GM19025 (cell line): ENCODE results near the gene SLC35G3.
"Not testable (repeated sequence)": the region's sequence is repeated elsewhere in the genome, so short reads cannot be mapped to it uniquely, and the experiment has no call there.

Source experiments
- ATAC-seq: cut with Tn5 transposase; IDR thresholded peaks from one replicate; pipeline ENCODE4 v1.9.1; 2021; ENCODE audit warnings: mild to moderate bottlenecking, low read depth, moderate library complexity; ENCODE audit not compliant: unreplicated experiment

The SLC35G3 gene

DNA sequence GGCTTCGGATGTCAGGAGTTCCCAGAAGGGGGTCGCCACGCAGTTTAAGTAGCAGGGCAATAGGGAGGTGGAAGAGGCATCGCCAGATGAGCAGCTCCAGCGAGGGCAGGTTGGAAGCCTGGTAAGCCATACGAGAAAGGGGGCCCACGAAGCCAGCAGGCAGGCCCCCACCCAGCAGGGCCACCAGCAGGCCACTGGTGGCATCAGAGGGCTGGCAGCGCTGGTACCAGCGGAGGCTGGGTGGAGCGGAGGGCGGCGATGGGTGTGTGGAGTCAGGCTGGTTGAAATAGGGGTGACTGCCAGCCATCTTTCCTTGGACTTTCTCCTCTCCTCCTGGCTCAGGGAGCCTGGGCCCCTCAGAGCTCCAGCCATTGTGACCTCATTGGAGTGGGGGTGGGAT is at the start of gene SLC35G3:
SLC35G3 (minus strand) TSS at position 393 of the 400 bp plus-strand sequence; CDS start at position 307, 86 bp downstream.
- not testable (repeated sequence) for ATAC-seq

DNA sequence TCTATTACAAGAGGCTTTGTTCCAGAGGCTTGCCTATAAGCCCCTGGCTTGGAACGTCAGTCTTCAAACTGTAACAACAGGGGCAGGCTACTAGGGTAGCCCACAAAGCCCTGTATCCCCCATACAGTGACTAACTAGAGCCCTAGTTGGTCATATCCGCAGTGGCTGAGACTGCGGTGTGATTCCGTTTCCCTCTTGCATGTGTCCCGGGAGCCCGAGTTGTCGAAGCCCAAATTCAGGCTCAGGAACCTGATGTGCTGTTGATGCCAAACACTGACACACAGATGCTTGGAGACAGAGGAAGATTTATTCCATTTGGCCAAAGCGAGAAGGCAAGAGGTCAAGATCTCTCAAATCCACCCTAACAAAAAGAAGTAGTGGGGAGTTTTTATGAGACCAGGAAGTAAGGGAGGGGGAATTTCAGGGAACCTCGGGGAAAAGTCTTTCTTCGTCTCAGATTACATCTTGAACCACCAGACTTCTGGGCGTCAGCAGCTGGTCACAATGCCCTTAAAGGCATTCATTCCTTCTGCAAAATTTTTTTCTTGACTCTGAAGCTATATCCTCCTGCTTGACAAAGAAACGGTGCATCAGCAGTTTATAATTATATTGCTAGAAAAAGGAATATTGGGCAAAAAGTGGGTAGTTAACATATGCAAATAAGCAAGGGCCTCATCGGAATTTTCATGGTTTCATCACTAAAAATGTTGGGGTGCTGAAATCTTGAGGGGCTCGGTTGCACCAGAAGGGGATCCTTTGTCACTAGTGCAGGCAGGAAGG is 49.6 kb upstream of the SLC35G3 start:
- ATAC-seq, result no peak

DNA sequence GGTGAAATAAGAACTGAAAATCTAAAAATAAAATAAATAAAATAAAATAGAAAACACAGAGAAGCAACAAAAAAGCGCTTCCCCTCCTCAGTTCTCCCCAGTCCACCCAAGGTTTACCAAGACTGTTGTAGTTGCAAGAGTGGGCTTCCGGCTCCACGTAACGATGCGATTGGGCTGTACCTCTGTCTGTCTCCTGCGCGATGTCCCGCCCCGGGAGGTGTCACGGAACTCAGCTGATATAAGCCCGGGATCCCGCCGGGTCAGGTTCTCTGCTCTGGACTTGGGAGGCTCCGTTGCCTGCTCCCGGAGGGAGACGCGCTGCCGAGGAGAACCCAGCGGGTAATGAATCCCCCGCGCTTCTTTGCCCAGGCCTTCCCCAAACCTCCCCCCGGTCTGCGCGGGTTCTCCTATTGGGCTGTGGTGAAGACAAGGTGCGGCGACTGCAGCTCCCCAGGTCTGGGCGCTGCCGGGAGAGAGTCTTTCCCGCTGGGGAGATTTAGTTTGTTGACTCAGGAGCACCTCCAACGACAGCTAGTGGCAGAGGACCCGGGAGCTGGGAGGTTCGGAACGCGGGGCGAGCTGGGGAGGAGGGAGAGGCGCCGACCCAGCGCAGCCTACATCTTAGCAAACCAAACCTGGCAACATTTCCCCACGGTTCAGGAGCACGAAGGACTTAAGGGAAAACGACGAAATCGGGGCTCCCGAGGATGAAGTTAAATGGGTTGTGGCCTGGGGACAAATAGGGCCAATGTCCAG is 48.8 kb upstream of the SLC35G3 start, which contains the start of gene SLFN5:
SLFN5 (plus strand) TSS at position 268 of the 756 bp plus-strand sequence. CDS start 15,619 bp downstream, outside the sequence.
- ATAC-seq, result peak; percentile 60

DNA sequence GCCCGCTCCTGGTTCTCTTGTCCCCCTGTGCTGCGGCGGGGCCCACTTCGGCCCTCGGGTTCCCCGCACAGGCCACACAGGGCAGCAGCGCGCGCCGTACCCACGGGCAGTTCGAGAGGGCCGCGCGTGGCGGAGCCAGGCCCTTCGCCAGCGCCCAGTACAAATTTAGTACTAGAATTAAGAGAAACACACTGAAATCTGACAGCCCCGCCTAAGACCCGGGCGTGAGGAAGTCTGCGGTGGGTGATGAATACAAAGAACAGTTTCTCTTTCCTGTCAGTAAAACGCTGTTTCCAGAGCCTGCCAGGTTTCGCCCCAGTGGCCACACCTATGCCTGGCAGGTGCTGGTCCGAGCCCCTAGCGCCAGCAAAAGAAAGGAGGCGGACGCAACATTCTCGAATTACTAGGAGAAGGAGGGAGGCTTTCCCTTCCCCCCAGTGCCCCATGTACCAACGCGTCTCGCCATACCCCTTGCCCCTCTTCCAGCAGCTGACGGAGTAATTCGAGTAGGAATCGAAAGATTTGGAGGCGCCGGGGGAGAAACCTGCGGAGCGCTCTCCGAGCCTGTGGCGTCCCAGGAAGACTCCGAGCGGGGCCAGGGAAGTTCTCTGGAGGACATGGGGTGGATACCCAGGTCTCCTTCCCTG is 48.1 kb upstream of the SLC35G3 start:
- peak; percentile 27 for ATAC-seq

DNA sequence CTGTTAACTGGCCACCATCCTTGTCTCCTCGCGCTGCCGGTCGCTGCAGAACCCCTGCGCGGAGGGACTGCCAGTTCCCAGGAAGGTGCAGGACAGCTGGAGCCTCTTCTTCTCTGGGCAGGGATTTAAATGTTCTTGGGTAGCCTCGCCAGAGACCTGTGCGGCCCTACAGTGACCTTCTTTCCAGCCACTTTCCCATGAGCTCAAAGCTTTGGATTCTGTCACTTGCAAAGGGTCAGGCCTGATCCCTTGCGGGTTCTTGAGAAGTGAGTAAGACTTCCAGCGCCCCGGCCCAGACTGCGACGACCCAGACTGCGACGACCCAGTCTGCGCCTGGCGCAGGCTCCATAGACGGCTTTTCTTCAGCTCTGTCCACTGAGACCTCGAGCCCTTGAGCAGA is 47.3 kb upstream of the SLC35G3 start:
- ATAC-seq, result no peak

DNA sequence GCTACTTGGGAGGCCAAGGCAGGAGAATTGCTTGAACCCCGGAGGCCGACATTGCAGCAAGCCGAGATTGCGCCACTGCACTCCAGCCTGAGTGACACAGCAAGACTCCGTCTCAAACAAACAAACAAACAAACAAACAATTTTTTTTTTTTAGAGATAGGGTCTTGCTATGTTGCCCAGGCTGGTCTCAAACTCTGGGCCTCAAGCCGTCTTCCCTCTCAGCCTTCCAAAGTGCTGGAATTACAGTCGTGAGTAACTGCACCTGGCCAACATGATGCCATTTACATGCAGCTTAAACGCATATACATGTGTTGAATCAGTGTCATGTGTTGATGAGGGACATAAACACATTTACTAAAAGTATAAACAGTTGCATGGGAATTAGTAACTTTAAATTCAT is 46.7 kb upstream of the SLC35G3 start:
- no peak for ATAC-seq

DNA sequence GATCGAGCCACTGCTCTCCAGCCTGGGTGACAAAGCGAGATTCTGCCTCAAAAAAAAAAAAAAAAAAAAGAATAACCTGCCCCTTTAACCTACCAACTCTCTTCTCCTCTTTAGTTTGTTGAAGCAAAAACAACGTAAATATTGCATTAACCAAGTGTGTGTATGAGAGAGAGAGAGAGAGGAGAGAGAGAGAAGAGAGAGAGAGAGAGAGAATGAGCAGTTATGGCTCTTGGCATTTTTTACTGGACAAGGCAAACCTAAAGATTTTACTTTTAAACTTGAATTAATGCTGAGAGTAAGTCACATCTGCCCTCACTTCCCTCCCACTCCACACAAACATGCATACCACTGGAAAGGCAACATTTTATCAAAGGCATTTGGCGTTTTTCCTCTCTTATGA is 45.6 kb upstream of the SLC35G3 start:
- no peak for ATAC-seq

DNA sequence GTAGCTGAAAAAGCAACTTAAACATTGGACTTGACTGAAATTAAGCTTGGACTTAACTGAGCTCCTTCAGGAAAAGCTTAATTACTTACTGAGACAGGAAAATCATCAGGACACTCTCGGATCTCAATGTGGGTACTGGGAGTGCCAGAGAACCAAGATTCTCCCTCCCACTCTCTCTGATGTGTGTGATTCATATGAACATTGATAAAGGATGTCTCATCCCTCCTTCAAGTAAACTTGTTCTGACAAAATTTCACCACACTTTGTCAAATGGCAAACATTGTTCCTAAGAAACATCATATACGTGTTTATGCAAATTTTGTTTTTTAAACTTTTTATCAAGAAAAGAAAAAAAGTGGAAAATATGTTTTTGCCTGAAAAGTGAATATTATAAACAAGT is 44.6 kb upstream of the SLC35G3 start:
- ATAC-seq, result no peak

DNA sequence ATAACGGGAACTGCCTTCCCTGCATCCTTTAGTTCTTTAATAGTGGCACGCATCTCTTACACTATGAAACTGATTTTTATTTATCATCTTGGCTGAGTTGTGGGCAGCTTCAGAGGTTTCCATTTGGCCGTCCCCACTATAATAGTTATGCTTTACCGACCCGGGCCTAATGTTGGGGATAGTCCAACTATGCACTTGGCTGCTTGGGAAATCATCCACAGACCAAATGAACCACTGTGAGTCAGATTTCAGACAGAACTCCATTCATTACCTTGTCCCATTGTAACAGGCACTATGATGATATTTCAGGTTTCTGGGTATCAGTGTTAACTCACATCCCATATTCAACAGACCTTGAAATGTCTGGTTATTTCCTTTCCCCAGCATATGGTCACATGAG is 42.6 kb upstream of the SLC35G3 start:
- ATAC-seq, result no peak

DNA sequence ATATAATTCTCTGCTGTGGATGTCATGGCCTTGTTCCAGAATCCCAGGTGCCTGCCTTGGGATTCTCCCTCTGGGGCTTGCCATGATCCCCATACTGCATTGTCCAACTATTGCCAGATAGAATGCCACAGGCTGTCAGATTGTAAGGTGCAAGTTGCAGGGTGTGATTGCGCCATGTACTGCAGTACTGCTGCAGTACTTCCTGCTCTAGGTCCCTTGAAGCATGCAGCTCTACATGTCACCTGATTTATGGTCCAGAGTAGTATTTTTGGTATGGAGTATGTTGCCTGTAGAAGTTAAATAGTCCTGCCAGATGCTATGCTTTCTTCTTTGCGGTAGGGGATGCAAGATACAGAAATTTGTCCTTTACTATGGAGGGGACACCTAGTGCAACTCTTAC is 41.7 kb upstream of the SLC35G3 start:
- no peak for ATAC-seq

DNA sequence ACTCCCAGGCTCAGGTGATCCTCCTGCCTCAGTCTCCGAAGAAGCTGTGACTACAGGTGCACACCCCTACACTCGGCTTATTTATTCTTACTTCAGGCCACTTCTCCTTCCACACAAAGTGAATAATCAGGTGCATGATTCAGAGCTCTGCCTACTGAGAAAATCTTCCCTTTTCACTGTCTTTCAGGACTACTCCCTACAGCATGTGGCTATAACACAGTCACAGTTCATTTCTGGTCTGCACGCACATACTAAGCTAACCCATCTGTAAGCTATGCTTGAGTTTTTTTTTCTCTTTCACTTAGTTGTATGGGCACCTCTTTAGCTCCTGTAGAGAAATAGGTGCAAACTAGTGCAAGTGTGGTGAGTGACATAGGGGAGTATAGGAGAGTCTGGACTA is 41.1 kb upstream of the SLC35G3 start:
- no peak for ATAC-seq

DNA sequence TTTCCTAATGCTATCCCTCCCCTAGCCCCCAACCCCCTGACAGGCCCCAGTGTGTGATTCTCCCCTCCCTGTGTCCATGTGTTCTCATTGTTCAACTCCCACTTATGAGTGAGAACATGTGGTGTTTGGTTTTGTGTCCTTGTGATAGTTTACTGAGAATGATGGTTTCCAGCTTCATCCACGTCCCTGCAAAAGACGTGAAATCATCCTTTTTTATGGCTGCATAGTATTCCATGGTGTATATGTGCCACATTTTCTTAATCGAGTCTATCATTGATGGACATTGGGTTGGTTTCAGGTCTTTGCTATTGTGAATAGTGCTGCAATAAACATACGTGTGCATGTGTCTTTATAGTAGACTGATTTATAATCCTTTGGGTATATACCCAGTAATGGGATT is 40.1 kb upstream of the SLC35G3 start:
- not testable (repeated sequence) for ATAC-seq

DNA sequence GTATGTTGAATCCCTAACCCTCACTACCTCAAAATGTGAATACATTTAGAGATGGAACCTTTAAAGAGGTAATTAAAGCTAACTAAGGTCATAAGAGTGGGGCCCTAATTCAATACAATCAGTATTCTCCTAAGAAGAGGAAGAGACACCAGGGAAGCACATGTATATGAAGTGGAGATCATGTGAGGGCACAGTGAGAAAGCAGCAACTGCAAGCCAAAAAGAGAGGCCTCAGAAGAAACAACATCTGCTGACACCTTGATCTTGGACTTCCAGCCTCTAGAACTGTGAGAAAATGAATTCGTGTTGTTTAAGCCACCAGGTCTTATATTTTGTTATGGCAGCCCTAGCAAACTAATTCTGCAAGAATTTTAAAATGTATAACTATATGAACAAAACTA is 35.4 kb upstream of the SLC35G3 start:
- ATAC-seq, result no peak

DNA sequence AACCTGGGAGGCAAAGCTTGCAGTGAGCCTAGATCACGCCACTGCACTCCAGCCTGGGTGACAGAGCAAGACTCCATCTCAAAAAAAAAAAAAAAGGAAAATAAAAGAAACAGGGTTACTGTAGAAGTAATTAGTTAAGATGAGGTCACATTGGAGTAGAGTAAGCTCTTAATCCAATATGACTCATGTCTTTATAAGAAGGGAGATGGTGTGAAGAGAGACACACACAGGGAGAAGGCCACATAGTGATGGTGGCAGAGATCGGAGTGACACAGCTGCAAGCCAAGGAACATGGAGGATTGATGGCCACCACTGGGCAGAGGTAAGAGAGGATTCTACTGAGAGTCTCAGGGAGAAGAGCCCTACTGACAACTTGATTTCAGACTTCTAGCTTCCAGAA is 33.4 kb upstream of the SLC35G3 start:
- no peak for ATAC-seq

DNA sequence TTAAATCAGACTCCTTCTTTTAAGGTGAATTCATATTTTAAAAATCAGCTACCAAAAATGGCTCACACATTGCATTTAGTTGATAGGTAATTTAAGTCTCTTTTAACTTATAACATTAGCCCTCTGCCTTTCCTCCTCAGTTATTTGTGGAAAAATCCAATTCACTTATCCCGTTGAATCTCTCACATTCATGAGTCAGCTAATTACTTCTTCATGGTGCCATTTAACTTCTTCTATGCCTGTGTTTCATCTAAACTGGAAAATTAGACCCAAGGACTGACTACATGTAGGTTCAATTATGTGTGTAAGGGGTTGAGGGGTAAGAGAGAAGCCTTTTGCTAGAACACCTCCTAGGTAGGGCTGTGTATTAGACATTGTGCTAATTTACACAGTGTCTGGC is 30.2 kb upstream of the SLC35G3 start:
- ATAC-seq, result no peak

DNA sequence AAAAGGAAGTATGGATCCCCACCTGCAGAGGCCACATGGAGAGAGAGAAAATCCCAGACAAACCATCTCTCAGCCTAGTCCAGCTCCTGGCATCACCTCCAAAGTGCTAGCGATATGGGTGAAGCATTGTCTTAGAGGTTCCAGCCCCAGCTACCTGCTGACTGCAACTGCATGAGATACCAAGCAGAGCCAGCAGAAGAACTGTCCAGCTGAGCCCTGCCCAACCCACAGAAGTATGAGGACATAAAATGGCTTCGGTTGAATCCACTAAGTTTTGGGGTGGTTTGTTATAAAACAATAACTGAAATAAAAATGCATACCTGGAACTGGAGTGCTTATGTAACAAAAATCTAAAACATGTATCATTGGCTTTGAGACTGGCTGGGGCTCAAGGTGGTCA is 28.3 kb upstream of the SLC35G3 start:
- ATAC-seq, result no peak

DNA sequence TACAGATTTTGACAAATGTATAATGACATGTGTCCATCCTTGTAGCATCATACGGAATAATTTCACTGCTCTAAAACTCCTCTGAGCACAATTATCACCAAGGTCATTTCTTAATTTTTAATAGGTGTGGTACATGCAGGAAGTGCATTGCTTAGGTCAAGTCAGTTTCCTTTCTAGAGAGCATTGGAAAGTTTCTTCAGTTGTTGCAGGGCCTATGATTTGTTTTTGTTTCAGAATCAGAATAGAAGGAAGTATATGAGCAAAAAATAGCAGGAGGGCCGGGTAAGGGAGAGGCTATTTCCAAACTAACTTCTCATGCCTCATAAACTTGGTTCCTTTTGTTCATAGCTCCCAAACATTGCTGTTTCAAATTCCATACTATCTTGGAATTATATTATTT is 24.7 kb upstream of the SLC35G3 start:
- ATAC-seq, result no peak

DNA sequence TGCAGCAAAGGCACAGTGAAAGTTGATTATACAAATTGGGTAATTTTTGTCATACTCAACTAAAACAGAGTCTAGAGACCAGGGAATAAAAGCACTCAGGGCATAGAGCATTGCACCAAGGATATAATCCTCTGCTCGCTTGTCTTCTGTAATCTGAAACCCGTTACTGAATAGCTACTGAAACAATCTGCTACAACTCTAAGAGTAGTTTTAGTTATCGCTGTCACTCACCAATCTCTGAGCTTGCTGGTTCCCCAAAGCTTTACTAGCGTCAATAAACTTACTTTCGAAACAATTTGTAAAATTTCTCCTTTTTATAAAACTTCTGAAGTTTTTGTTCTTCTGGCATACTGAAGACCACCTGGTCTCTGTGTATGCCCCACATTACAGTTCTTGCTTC is 22.9 kb upstream of the SLC35G3 start:
- ATAC-seq, result no peak

DNA sequence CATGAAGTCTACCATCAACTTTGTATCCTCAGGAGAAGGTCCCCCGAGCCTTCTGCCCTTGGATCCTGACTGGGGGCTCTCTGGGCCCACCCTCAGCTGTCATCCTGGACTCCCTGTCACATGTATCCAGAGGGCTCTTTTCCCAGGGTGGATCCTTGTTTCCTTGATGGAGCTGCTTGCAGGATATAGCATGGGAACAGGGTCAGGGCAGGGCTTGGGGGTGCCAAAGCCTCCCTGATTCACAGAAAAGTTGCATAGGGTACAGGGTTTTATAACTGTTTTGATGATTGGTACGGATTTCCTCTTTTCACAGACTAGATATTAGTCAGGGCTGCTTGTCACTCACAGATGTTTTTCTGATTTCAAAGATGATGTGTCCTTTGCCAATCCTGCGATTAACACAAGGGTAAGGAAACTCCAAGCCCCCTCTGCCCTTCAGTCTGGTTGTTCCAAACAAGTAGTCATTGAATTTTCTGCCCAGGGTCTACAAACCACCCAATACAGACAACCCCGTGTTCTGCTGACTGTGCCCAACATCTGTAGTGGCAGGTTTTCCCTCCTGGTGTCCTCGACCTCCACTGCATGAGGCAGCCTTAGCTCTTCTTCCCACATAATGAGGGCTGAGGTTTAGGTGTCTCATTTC is 20.6 kb upstream of the SLC35G3 start:
- ATAC-seq, result no peak

DNA sequence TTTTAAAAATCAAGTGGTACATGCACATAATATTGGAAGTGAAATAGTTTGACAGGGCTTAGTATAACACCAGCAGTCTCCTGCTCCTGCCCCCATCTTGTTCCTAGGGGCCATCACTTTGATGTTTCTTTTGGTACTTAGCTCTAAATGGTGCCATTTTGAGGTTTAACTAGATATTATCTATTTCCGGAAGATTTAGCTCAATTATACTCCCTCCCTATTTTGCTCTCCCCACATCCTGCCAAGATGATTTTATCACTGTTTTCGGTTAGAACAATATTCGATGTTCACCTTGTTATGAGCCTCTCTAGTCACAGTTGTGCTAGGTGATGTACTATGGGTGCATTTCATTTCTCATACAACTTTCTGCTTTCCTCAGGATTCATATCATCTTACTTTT is 20.0 kb upstream of the SLC35G3 start:
- no peak for ATAC-seq

DNA sequence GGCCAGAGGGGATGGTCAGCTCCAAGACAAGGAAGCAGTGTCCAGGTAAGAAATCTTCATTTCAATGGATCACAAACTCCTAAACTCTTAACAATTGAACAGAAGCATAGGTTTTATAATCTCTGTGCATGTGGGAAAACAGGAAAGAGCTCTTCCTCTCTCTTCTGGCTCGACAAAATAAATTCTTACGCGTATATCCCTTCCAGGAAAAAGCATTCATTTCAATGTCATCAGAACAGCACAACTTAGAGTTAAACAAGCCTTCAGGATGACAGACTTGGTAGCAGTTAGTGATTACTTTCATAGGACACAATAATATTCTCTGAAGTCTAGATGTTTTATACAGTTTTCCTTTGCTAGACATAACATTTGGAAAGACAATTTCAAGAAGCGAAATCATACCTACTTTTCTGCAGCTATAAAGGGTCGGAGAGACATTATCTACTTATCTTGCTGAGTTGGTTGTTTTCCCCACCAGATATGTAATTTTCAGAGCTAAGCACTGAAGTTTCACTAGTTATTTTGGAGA is 19.3 kb upstream of the SLC35G3 start:
- no peak for ATAC-seq
